ENCODE measurements around the gene TTC3.
"Not testable (repeated sequence)": the region's sequence is repeated elsewhere in the genome, so short reads cannot be mapped to it uniquely, and the experiment has no call there.

TTC3 gene

DNA sequence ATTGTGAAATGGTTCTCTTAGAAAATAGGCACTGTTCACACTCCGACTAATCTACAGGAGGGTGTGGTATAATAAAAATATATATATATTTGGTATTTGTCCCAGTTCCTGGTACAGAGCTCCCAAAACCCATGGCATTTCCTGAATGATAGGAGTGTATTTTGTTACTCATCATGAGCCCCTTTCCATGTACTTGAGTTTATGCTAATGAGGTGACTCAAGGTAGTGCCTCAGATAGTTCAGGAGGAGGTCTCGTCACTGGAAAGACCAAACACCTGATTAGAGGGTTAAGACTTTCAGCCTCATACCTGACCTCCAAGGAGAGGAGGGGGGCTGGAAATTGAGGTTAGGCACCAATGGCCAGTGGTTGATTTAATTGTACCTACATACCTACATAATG, 57.9 kb downstream of the TTC3 start:
- TF ChIP-seq, protein P1, sequence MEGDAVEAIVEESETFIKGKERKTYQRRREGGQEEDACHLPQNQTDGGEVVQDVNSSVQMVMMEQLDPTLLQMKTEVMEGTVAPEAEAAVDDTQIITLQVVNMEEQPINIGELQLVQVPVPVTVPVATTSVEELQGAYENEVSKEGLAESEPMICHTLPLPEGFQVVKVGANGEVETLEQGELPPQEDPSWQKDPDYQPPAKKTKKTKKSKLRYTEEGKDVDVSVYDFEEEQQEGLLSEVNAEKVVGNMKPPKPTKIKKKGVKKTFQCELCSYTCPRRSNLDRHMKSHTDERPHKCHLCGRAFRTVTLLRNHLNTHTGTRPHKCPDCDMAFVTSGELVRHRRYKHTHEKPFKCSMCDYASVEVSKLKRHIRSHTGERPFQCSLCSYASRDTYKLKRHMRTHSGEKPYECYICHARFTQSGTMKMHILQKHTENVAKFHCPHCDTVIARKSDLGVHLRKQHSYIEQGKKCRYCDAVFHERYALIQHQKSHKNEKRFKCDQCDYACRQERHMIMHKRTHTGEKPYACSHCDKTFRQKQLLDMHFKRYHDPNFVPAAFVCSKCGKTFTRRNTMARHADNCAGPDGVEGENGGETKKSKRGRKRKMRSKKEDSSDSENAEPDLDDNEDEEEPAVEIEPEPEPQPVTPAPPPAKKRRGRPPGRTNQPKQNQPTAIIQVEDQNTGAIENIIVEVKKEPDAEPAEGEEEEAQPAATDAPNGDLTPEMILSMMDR (IDR thresholded peaks at IDR 0.05; ENCODE audit: insufficient read depth, low read depth, low read length, missing control alignments), result no peak
- DNase-seq (ENCODE audit: low read depth), result peak; percentile 64
- no peak overlapping the region for H3K4me3 ChIP-seq (ENCODE audit: low read length)

DNA sequence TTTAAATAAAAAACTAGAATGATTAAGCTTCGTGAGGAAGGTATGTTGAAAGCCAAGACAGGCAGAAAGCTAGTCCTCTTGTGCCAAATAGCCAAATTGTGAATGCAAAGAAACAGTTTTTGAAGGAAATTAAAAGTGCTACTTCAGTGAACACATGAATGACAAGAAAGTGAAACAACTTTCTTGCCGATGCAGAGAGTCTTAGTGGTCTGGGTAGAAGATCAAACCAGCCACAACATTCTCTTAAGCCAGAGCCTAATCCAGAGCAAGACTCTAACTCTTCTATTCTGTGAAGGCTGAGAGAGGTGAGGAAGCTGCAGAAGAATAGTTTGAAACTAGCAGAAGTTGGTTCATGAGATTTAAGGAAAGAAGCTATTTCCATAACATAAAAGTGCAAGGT, 63.2 kb downstream of the TTC3 start:
- no peak overlapping the region for H3K4me3 ChIP-seq (ENCODE audit: low read length)
- DNase-seq (ENCODE audit: low read depth), result no peak
- TF ChIP-seq, protein P1 (IDR thresholded peaks at IDR 0.05; ENCODE audit: insufficient read depth, low read depth, low read length, missing control alignments), result no peak

DNA sequence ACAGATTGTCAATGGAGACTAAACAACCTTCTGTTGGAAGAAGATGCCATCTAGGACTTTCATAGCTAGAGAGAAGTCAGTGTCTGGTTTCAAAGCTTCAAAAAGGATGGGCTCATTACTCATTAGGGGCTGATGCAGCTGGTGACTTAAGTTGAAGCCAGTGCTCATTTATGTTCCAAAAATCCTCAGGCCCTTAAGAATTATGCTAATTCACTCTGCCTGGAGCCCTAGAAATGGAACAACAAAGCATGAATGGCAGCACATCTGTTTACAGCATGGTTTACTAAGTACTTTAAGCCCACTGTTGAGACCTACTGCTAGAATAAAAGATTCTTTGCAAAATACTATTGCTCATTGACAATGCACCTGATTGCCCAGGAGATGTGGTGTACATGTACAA, 63.7 kb downstream of the TTC3 start:
- no peak overlapping the region for H3K4me3 ChIP-seq (ENCODE audit: low read length)
- DNase-seq (ENCODE audit: low read depth), result no peak
- TF ChIP-seq, protein P1 (IDR thresholded peaks at IDR 0.05; ENCODE audit: insufficient read depth, low read depth, low read length, missing control alignments), result no peak

DNA sequence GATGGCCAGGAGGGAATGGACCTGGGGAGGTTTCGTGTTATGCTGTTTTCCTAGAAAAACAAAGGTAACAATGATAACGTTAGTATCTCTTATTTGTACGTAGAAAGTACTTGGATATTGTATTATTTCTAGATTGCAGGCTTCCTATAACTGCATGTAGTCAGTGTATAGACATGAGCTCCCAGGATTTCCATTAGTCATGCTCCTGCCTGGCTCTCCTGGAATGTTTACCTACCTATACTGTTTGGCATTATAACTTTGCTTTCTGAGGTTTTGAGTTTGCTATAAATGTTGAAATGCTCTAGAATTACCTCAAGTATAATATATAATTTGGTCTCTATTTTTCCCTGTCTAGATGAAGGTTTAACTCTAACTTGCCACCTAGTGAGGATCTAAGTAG, 66.1 kb downstream of the TTC3 start:
- TF ChIP-seq, protein P1 (IDR thresholded peaks at IDR 0.05; ENCODE audit: insufficient read depth, low read depth, low read length, missing control alignments), result no peak
- H3K4me3 ChIP-seq (ENCODE audit: low read length), result no peak overlapping the region
- DNase-seq (ENCODE audit: low read depth), result peak; percentile 62

DNA sequence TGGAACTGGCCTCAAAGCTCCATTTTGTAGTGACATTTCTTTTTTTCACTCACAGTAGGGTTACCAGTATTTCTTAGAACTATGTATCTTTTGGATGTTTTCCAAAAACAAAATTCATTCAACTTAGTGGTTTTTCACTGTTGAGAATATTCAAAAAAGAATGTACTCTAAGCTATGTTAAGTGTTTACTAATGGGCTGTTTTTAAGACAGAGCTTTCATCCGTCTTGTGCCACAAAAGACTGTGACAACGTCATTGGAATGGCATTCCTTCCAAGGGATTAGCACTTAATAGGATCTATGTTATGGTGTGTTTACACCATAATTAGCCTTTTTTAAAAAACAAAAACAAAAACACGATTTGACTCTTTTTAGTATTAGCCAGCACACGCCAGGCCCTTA, 66.8 kb downstream of the TTC3 start:
- no peak for DNase-seq (ENCODE audit: low read depth)
- H3K4me3 ChIP-seq (ENCODE audit: low read length), result no peak overlapping the region
- TF ChIP-seq, protein P1 (IDR thresholded peaks at IDR 0.05; ENCODE audit: insufficient read depth, low read depth, low read length, missing control alignments), result no peak

DNA sequence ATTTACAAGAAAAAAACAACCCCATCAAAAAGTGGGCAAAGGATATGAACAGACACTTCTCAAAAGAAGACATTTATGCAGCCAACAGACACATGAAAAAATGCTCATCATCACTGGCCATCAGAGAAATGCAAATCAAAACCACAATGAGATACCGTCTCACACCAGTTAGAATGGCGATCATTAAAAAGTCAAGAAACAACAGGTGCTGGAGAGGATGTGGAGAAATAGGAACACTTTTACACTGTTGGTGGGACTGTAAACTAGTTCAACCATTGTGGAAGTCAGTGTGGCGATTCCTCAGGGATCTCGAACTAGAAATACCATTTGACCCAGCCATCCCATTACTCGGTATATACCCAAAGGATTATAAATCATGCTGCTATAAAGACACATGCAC, 70.3 kb downstream of the TTC3 start:
- DNase-seq (ENCODE audit: low read depth), result not testable (repeated sequence)

DNA sequence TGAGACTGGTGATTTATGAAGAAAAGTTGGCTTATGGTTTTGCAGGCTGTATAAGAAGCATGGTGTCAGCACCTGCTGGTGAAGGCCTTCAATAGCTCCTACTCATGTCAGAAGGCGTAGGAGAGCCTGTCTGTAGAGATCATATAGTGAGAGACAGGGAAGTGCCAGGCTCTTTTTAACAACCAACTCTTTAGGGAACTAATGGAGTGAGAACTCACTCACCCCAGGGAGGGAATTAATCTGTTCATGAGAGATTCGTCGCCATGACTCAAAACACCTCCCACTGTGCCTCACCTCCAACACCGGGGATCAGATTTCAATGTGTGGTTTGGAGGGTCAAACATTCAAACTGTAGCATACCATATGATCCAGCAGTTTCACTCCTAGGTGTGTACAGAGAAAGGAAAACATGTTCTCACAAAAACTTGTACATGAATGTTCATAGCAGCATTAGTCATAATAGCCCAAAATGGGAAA, 72.6 kb downstream of the TTC3 start:
- TF ChIP-seq, protein P1 (IDR thresholded peaks at IDR 0.05; ENCODE audit: insufficient read depth, low read depth, low read length, missing control alignments), result peak; percentile 19
- no peak overlapping the region for H3K4me3 ChIP-seq (ENCODE audit: low read length)
- DNase-seq (ENCODE audit: low read depth), result peak; percentile 81

More for the DNA sequence above, 70.3 kb downstream of the TTC3 start:
- H3K4me3 ChIP-seq (ENCODE audit: low read length), result not testable (repeated sequence)

Measured in epithelial cell of esophagus (primary cell).